ENCODE data around the gene KSR1. TPM values are rescaled to one million over a fixed set of nuclear protein-coding genes. Genes with fewer than 3 reads are reported as not detected.

KSR1 gene
- total and polyA plus RNA-seq, 2 of the 8 experiments (the other 6 are each of a cell fraction or from before 2014, with no cell fraction given), result 14.1 to 34.7 TPM

DNA sequence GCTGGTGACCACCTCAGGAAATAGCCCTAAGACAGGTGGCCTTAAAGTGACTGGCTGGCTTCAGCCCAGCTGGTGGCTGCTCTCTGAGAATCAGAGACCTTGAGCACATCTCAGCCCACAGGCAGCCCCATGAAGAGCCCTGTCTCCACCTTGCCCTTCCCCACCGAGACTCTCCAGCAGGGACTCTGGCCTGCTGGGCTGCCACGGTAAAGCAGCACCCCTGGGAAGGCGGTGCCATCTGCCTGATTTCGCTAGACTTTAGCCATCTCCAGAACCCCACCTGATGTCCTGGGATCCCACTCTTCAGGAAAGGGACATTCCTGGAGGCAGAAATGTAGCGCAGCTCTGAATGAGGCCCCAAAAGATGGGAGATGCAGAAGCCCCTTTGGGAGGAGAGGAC is 129.5 kb downstream of the KSR1 start:
- no peak overlapping the region for H3K56ac ChIP-seq (replicated peaks; ENCODE audit: insufficient read length, low read depth, low read length)
- H3K23me2 ChIP-seq (ENCODE audit: low read depth, low read length), result no peaks in the 10 kb centered on the region
- H3K79me2 ChIP-seq (ENCODE audit: control insufficient read depth in 1 of 2, insufficient read depth in 2 of 2, low read length in 2 of 2), result no peaks in the 10 kb centered on the region
- FAIRE-seq, result no peak
- 89% methylated on average over 5 of the region's 5 CpGs; no CpG with 5 or more reads in 1 of the 2 experiments for WGBS, 2 experiments (ENCODE audit: extremely low coverage in 1 of 2, insufficient coverage in 1 of 2, insufficient read length in 1 of 2, insufficient replicate concordance in 2 of 2, low coverage in 1 of 2, low lambda C conversion rate in 2 of 2, missing lambda C conversion rate in 1 of 2)
- no peak overlapping the region for H2AK5ac ChIP-seq (ENCODE audit: low read depth, low read length)
- ChIA-PET POLR2A (ENCODE audit: partially characterized antibody) (interaction anchor here (0.8 kb wide), 1 partner anchor 10 kb away, joined by 3 read pairs; no protein-coding TSS in a partner anchor), CTCF (ENCODE audit: partially characterized antibody) (interaction anchor here (1.6 to 13.3 kb wide), 5 partner anchors 7 to 130 kb away, joined by 4 to 150 read pairs (median 6); partner anchors contain the start of gene KSR1)
- H2BK5ac ChIP-seq (ENCODE audit: low read depth, low read length), result no peak overlapping the region
- H2AFZ ChIP-seq (ENCODE audit: low read length), result no peak overlapping the region
- no peak overlapping the region for H3K23ac ChIP-seq (ENCODE audit: insufficient read length)
- 0 out of 7 replicates have a peak, but pooled peaks cover 0 to 2% (median 0%) of the 10 kb centered on the region in 4 experiments for H3K4me1 ChIP-seq (replicated peaks in 1 of 4; ENCODE audit: control insufficient read depth in 3 of 4, insufficient read depth in 4 of 4, low read length in 3 of 4)
- H3K4me3 ChIP-seq (ENCODE audit: extremely low read depth in 1 of 4, insufficient read depth in 2 of 4, low read depth in 3 of 4, low read length in 4 of 4), result no peak overlapping the region
- no peak overlapping the region for H4K5ac ChIP-seq (ENCODE audit: insufficient read length, low read depth, low read length)
- H2BK120ac ChIP-seq (replicated peaks; ENCODE audit: low read depth, low read length), result no peak overlapping the region
- no peaks in the 10 kb centered on the region; a peak in 3 of 8 replicates for H3K36me3 ChIP-seq (ENCODE audit: control insufficient read depth in 2 of 4, insufficient read depth in 4 of 4, low read length in 3 of 4)
- H3K4ac ChIP-seq (replicated peaks; ENCODE audit: insufficient read length, low read depth, low read length), result no peak overlapping the region
- no peaks in the 10 kb centered on the region for H4K20me1 ChIP-seq (replicated peaks in 1 of 2; ENCODE audit: control insufficient read depth in 1 of 2, insufficient read depth in 2 of 2, low read length in 2 of 2)
- H3K9me3 ChIP-seq (ENCODE audit: insufficient read depth in 2 of 2, low read depth in 1 of 2, low read length in 1 of 2), result no peaks in the 10 kb centered on the region
- DNase-seq (ENCODE audit: low read depth in 1 of 2, low spot score in 2 of 2), result no peak
- H4K8ac ChIP-seq (ENCODE audit: extremely low read depth, insufficient read depth, low read length), result no peak overlapping the region
- H2BK12ac ChIP-seq (ENCODE audit: low read depth, low read length), result no peak overlapping the region
- no peak overlapping the region; the same call in 1 of the 2 replicates for H3K27ac ChIP-seq (ENCODE audit: low read depth, low read length)
- no peak overlapping the region for H4K91ac ChIP-seq (replicated peaks; ENCODE audit: insufficient read length, low read length)
- no peak overlapping the region for H3K9ac ChIP-seq (replicated peaks in 1 of 4; ENCODE audit: extremely low read depth in 1 of 4, low read depth in 3 of 4, low read length in 3 of 4)
- no peaks in the 10 kb centered on the region for H3K27me3 ChIP-seq (replicated peaks in 1 of 4; ENCODE audit: control insufficient read depth in 3 of 4, extremely low read depth in 1 of 4, insufficient read depth in 3 of 4, low read length in 3 of 4)
- H2BK20ac ChIP-seq (ENCODE audit: low read length), result no peak overlapping the region
- H3K14ac ChIP-seq (ENCODE audit: insufficient read length), result no peak overlapping the region
- no peak overlapping the region for H3K18ac ChIP-seq (ENCODE audit: extremely low read depth, low read length)
- no peak overlapping the region for H2BK15ac ChIP-seq (ENCODE audit: low read length)
- H3K79me1 ChIP-seq (ENCODE audit: low read depth, low read length), result no peaks in the 10 kb centered on the region
- H3K4me2 ChIP-seq (ENCODE audit: insufficient read depth in 1 of 2, low read depth in 2 of 2, low read length in 2 of 2), result no peak overlapping the region; a peak in 1 of 4 replicates
- TF ChIP-seq RAD21 (IDR thresholded peaks at IDR 0.05 in 1 of 2, conservative IDR thresholded peaks at IDR 0.05 in 1 of 2; ENCODE audit: low read depth in 2 of 2, low read length in 2 of 2) (no peak), CBX8 (IDR thresholded peaks at IDR 0.05; ENCODE audit: borderline replicate concordance, low read depth, low read length) (no peak), BRCA1 (IDR thresholded peaks at IDR 0.05; ENCODE audit: low read depth, low read length) (no peak), HDAC2 (IDR thresholded peaks at IDR 0.05; ENCODE audit: borderline replicate concordance in 1 of 2, low read depth in 2 of 2, low read length in 2 of 2) (no peak), NANOG (IDR thresholded peaks at IDR 0.05; ENCODE audit: insufficient read depth, low read depth, low read length, poor library complexity, severe bottlenecking) (no peak), POLR2AphosphoS5 (IDR thresholded peaks at IDR 0.05; ENCODE audit: low read depth, low read length) (no peak), TEAD4 (IDR thresholded peaks at IDR 0.05; ENCODE audit: low read depth, low read length) (no peak), SP2 (IDR thresholded peaks at IDR 0.05; ENCODE audit: low read length) (no peak), POLR2A (IDR thresholded peaks at IDR 0.05; ENCODE audit: control extremely low read depth in 1 of 2, low read depth in 2 of 2, low read length in 2 of 2) (no peak), RFX5 (IDR thresholded peaks at IDR 0.05; ENCODE audit: borderline replicate concordance, low read depth, low read length) (no peak)
- TF ChIP-seq, protein P1, sequence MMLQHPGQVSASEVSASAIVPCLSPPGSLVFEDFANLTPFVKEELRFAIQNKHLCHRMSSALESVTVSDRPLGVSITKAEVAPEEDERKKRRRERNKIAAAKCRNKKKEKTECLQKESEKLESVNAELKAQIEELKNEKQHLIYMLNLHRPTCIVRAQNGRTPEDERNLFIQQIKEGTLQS (IDR thresholded peaks at IDR 0.05; ENCODE audit: insufficient read depth, low read depth, low read length), result no peak
- TF ChIP-seq, protein P2, sequence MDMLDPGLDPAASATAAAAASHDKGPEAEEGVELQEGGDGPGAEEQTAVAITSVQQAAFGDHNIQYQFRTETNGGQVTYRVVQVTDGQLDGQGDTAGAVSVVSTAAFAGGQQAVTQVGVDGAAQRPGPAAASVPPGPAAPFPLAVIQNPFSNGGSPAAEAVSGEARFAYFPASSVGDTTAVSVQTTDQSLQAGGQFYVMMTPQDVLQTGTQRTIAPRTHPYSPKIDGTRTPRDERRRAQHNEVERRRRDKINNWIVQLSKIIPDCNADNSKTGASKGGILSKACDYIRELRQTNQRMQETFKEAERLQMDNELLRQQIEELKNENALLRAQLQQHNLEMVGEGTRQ (IDR thresholded peaks at IDR 0.05; ENCODE audit: low read length), result no peak

Data from H1 (cell line).